RWPE2 (cell line): ENCODE results near the gene ATOX1.

Experiments used
- ATAC-seq: fragments of 200-7000 bp; cut with Tn5 transposase; 3 replicates; pipeline ENCODE4 v1.9.1; 2021; ENCODE audit warnings: low read depth
- DNase-seq: peaks from one replicate; pipeline ENCODE4 v3.0.0-alpha.2; 2020; ENCODE audit warnings: low spot score
- H3K27ac ChIP-seq: fragments of 450-650 bp; 2 replicates; pipeline ENCODE4 v1.5.1; 2017; ENCODE audit warnings: mild to moderate bottlenecking; ENCODE audit not compliant: poor library complexity, severe bottlenecking
- H3K27me3 ChIP-seq: fragments of 250-450 bp; sonication (Bioruptor Pico); 2 replicates; pipeline ENCODE4 v1.5.1; 2021; ENCODE audit warnings: mild to moderate bottlenecking, moderate library complexity; ENCODE audit not compliant: insufficient read depth, poor library complexity, severe bottlenecking
- H3K36me3 ChIP-seq: fragments of 250-450 bp; sonication (Bioruptor Pico); 2 replicates; pipeline ENCODE4 v1.5.1; 2020; ENCODE audit warnings: low read depth, mild to moderate bottlenecking, moderate library complexity
- H3K4me1 ChIP-seq: fragments of 250-450 bp; sonication (Bioruptor Pico); 2 replicates; pipeline ENCODE4 v1.5.1; 2021; ENCODE audit warnings: mild to moderate bottlenecking, moderate library complexity; ENCODE audit not compliant: insufficient read depth, poor library complexity, severe bottlenecking
- H3K4me3 ChIP-seq: fragments of 250-450 bp; sonication (Bioruptor Pico); 2 replicates; pipeline ENCODE4 v1.5.1; 2021; ENCODE audit warnings: mild to moderate bottlenecking, moderate library complexity; ENCODE audit not compliant: severe bottlenecking
- H3K9me3 ChIP-seq: fragments of 250-450 bp; sonication (Bioruptor Pico); 2 replicates; pipeline ENCODE4 v1.5.1; 2021; ENCODE audit warnings: mild to moderate bottlenecking, moderate library complexity; ENCODE audit not compliant: severe bottlenecking
- TF ChIP-seq, protein P1 (sequence below): fragments of 450-650 bp; IDR thresholded peaks from one replicate; pipeline ENCODE4 v1.5.1; 2017; ENCODE audit warnings: mild to moderate bottlenecking, moderate library complexity; ENCODE audit not compliant: poor library complexity, severe bottlenecking

ATOX1 gene

DNA sequence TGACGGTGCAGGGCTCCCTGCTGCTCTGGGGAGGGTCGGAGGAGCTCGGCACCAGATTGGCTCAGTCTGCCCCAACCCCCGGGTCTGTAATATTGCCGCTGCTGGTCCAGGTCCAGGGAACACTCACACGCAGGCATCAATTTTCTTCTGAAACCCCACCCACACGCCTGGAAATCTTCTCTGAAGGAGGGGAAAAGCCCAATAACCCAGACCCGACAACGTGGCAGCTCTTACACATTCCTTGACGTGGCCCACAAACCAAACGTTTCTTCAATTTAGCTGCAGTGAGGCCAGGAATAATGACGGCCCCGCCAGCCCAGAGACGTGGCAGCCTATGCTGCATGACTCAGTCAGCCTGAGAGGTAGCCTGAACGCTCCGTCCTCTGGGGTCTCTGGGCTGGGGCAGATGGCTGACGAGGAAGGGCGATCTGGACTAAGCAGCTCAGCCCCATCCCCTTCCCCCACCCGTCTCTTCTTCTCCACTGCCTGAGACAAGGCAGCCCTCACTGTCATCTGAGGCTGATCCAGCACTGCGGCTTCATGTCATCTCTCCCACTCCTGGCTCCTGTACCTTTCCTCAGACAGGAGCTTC is 61.9 kb downstream of the ATOX1 start:
- no peaks in the 10 kb centered on the region for H3K27me3 ChIP-seq
- H3K4me3 ChIP-seq, result no peak overlapping the region
- peaks cover 17% of the 10 kb centered on the region for H3K4me1 ChIP-seq
- H3K36me3 ChIP-seq, result no peaks in the 10 kb centered on the region
- TF ChIP-seq, protein P1, sequence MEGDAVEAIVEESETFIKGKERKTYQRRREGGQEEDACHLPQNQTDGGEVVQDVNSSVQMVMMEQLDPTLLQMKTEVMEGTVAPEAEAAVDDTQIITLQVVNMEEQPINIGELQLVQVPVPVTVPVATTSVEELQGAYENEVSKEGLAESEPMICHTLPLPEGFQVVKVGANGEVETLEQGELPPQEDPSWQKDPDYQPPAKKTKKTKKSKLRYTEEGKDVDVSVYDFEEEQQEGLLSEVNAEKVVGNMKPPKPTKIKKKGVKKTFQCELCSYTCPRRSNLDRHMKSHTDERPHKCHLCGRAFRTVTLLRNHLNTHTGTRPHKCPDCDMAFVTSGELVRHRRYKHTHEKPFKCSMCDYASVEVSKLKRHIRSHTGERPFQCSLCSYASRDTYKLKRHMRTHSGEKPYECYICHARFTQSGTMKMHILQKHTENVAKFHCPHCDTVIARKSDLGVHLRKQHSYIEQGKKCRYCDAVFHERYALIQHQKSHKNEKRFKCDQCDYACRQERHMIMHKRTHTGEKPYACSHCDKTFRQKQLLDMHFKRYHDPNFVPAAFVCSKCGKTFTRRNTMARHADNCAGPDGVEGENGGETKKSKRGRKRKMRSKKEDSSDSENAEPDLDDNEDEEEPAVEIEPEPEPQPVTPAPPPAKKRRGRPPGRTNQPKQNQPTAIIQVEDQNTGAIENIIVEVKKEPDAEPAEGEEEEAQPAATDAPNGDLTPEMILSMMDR, result no peak
- no peak for DNase-seq
- no peak overlapping the region for H3K27ac ChIP-seq
- H3K9me3 ChIP-seq, result no peaks in the 10 kb centered on the region
- ATAC-seq, result no peak

DNA sequence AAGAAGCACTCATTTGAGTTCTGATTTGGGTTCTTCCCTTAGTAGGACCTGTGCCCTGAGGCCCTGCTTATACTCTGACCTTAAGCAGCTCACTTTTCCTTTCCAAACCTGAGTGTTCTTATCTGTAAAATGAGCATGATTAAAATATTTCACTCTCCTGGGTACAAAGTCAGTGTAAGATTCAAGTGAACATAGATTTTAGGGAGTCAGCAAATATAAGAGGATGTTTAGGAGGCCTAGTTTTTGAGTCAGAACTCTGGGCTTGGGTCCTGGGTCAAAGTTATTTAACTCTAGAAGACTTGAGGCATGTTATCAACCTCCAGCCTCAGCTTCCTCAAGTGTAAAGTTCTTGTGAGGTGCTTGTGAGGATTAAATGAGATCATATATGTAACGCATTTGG is 63.0 kb downstream of the ATOX1 start:
- Histone ChIP-seq H3K4me1 (peaks cover 13% of the 10 kb centered on the region), H3K27ac (no peak overlapping the region)

DNA sequence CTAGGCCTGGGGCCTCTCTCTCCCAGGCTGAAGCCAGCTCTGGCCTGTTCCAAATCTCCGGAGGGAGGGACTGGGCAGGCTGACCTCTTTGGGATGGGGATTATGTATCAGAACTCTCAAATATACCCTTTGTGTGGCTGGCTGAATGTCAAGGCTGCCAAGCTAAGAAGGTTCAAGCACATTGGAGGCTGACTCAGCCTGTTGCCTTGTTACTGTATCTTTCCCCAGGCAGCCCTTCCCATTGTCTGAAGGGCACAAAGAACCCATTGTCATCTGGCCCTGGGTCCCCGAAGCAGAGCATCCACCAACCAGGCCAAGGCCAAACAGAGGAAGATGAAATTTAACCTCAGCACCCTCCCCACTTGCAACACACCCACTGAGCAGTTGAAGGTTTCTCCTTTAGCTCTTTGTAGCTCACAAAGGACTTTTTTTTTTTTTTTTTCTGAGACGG is 64.4 kb downstream of the ATOX1 start:
- H3K4me1 ChIP-seq, result peaks cover 3% of the 10 kb centered on the region
- H3K9me3 ChIP-seq, result no peaks in the 10 kb centered on the region
- no peaks in the 10 kb centered on the region for H3K27me3 ChIP-seq
- ATAC-seq (no peak), DNase-seq (no peak)
- no peaks in the 10 kb centered on the region for H3K36me3 ChIP-seq
- H3K27ac ChIP-seq, result no peak overlapping the region
- H3K4me3 ChIP-seq, result no peak overlapping the region
- TF ChIP-seq, protein P1, result no peak

More for the DNA sequence above, 63.0 kb downstream of the ATOX1 start:
- ATAC-seq (no peak), DNase-seq (no peak)
- H3K4me3 ChIP-seq, result no peak overlapping the region
- no peaks in the 10 kb centered on the region for H3K9me3 ChIP-seq
- TF ChIP-seq, protein P1, result no peak
- H3K36me3 ChIP-seq, result no peaks in the 10 kb centered on the region
- no peaks in the 10 kb centered on the region for H3K27me3 ChIP-seq
